DND-41 (cell line): ENCODE data around the gene TM9SF4.
A peak's percentile ranks its signal among the peaks of the same experiment; 100 is the strongest.

ENCODE experiments used
- ATAC-seq: fragments of 200-7000 bp; cut with Tn5 transposase; 3 replicates; pipeline ENCODE4 v1.9.1; 2021; ENCODE audit warnings: low read depth; ENCODE audit not compliant: insufficient read depth
- DNase-seq: peaks from one replicate; pipeline ENCODE4 v3.0.0-alpha.2; 2020
- H2AFZ ChIP-seq: 2 replicates; pipeline ENCODE4 v1.6.0; 2012; ENCODE audit warnings: low read depth, low read length
- H3K27ac ChIP-seq: 2 replicates; pipeline ENCODE4 v1.5.1; 2012; ENCODE audit warnings: low read length, inconsistent platforms
- H3K27me3 ChIP-seq: fragments of 200-600 bp; sonication (generic); 2 replicates; pipeline ENCODE4 v1.6.0; 2012; ENCODE audit warnings: low read length, mild to moderate bottlenecking, inconsistent platforms; ENCODE audit not compliant: insufficient read depth, poor library complexity
- H3K36me3 ChIP-seq: 2 replicates; pipeline ENCODE4 v1.5.1; 2012; ENCODE audit warnings: low read length, inconsistent platforms; ENCODE audit not compliant: insufficient read depth
- H3K4me1 ChIP-seq: 2 replicates; pipeline ENCODE4 v1.5.1; 2012; ENCODE audit warnings: mild to moderate bottlenecking, low read length; ENCODE audit not compliant: insufficient read depth
- H3K4me2 ChIP-seq: 2 replicates; pipeline ENCODE4 v1.6.0; 2012; ENCODE audit warnings: mild to moderate bottlenecking, moderate library complexity, low read length, inconsistent platforms; ENCODE audit not compliant: insufficient read depth
- H3K4me3 ChIP-seq, 2 experiments: fragments of 200-600 bp in 1 of 2; shearing (Covaris generic) in 1 of 2; 2 replicates each; pipeline ENCODE4 v1.5.1; 2012 to 2016; ENCODE audit warnings: inconsistent platforms in 2 of 2, low read length in 2 of 2, mild to moderate bottlenecking in 2 of 2, low read depth in 1 of 2, moderate library complexity in 1 of 2
- H3K79me2 ChIP-seq: 2 replicates; pipeline ENCODE4 v1.6.0; 2012; ENCODE audit warnings: low read length, inconsistent platforms; ENCODE audit not compliant: insufficient read depth
- H3K9ac ChIP-seq: 2 replicates; pipeline ENCODE4 v1.6.0; 2012; ENCODE audit warnings: low read depth, mild to moderate bottlenecking, inconsistent platforms, low read length, moderate library complexity
- H3K9me3 ChIP-seq: 2 replicates; pipeline ENCODE4 v1.5.1; 2012; ENCODE audit warnings: low read length, moderate library complexity, mild to moderate bottlenecking, inconsistent platforms; ENCODE audit not compliant: insufficient read depth, severe bottlenecking
- H4K20me1 ChIP-seq: 2 replicates; pipeline ENCODE4 v1.6.0; 2012; ENCODE audit warnings: low read length; ENCODE audit not compliant: insufficient read depth
- CTCF ChIP-seq: IDR thresholded peaks from 2 replicates; pipeline ENCODE4 v1.5.1; 2012; ENCODE audit warnings: borderline replicate concordance, low read length, moderate library complexity, mild to moderate bottlenecking; ENCODE audit not compliant: poor library complexity, severe bottlenecking; ENCODE audit errors: extremely low read depth
- EZH2 ChIP-seq: IDR thresholded peaks from 3 replicates; pipeline ENCODE4 v1.6.1; 2012; ENCODE audit warnings: borderline replicate concordance, low read depth, mild to moderate bottlenecking, moderate library complexity, low read length, inconsistent platforms; ENCODE audit not compliant: severe bottlenecking

TM9SF4 gene

GRCh38 chr20:32142991-32143390 lies 33.5 kb downstream of the TM9SF4 start:
- Histone ChIP-seq H2AFZ (no peak overlapping the region), H3K27me3 (no peaks in the 10 kb centered on the region), H3K4me3 (no peak overlapping the region), H3K9me3 (no peaks in the 10 kb centered on the region), H3K36me3 (peaks cover 96% of the 10 kb centered on the region), H3K27ac (no peak overlapping the region), H3K4me1 (no peaks in the 10 kb centered on the region), H3K9ac (no peak overlapping the region), H3K79me2 (no peaks in the 10 kb centered on the region), H4K20me1 (peaks cover 36% of the 10 kb centered on the region), H3K4me2 (no peak overlapping the region)
- TF ChIP-seq CTCF (no peak), EZH2 (no peak)
- DNase-seq (no peak), ATAC-seq (no peak)

GRCh38 chr20:32144898-32145662 lies 35.6 kb downstream of the TM9SF4 start:
- H3K36me3 ChIP-seq, result peaks cover 94% of the 10 kb centered on the region
- no peak overlapping the region for H3K4me2 ChIP-seq
- no peaks in the 10 kb centered on the region for H3K79me2 ChIP-seq
- TF ChIP-seq CTCF, result no peak
- H3K4me3 ChIP-seq, result no peak overlapping the region
- ATAC-seq (no peak), DNase-seq (no peak)
- H3K9ac ChIP-seq, result no peak overlapping the region
- no peaks in the 10 kb centered on the region for H3K27me3 ChIP-seq
- H2AFZ ChIP-seq, result no peak overlapping the region
- no peaks in the 10 kb centered on the region for H3K4me1 ChIP-seq
- H3K27ac ChIP-seq, result no peak overlapping the region
- H4K20me1 ChIP-seq, result peaks cover 22% of the 10 kb centered on the region
- no peaks in the 10 kb centered on the region for H3K9me3 ChIP-seq

- Histone ChIP-seq H2AFZ (no peak overlapping the region), H4K20me1 (0 out of 2 replicates have a peak, but pooled peaks cover 5% of the 10 kb centered on the region), H3K4me3 (no peak overlapping the region), H3K36me3 (peaks cover 90% of the 10 kb centered on the region), H3K9me3 (no peaks in the 10 kb centered on the region), H3K27ac (no peak overlapping the region), H3K79me2 (no peaks in the 10 kb centered on the region), H3K4me2 (no peak overlapping the region), H3K4me1 (no peaks in the 10 kb centered on the region), H3K9ac (no peak overlapping the region), H3K27me3 (no peaks in the 10 kb centered on the region)
- no peak for DNase-seq
- 0 out of 3 replicates have a peak, but pooled peaks have one; percentile 12 for ATAC-seq
- TF ChIP-seq EZH2 (no peak), CTCF (no peak)
These were observed 40.2 kb downstream of the TM9SF4 start for GRCh38 chr20:32149566-32150170.
